ENCODE measurements around the gene CNNM2. TPM values are rescaled to one million over a fixed set of nuclear protein-coding genes. Genes with fewer than 3 reads are reported as not detected.

Gene CNNM2
- total RNA-seq, 1 experiment from 2014 or later = 7.2 TPM

- H4K20me1 ChIP-seq (ENCODE audit: low read length) = no peaks in the 10 kb centered on the region
- no TSS peak for BruUV-seq (replicated peaks)
Observed at GRCh38 chr10:103120546-103120945, 202.5 kb downstream of the CNNM2 start.

GRCh38 chr10:103120977-103121735, 203.1 kb downstream of the CNNM2 start:
- Histone ChIP-seq H3K4me2 (ENCODE audit: low read length) (no peak overlapping the region), H3K9me3 (ENCODE audit: low read length) (no peaks in the 10 kb centered on the region), H2AFZ (ENCODE audit: low read length) (no peak overlapping the region), H3K4me3 (ENCODE audit: low read length) (no peak overlapping the region), H3K9me2 (replicated peaks; ENCODE audit: low read length) (no peaks in the 10 kb centered on the region), H3K79me2 (ENCODE audit: low read length) (peaks cover 31% of the 10 kb centered on the region), H3K27ac (ENCODE audit: low read length) (no peak overlapping the region), H3K4me1 (ENCODE audit: insufficient read depth, low read length) (no peaks in the 10 kb centered on the region), H3F3A (ENCODE audit: low read length, unreplicated experiment) (no peaks in the 10 kb centered on the region), H3K36me3 (ENCODE audit: low read depth, low read length) (peaks cover 11% of the 10 kb centered on the region; the same call in 1 of the 2 replicates), H4K20me1 (ENCODE audit: low read length) (no peaks in the 10 kb centered on the region), H3K27me3 (ENCODE audit: low read length) (no peaks in the 10 kb centered on the region), H3K9ac (ENCODE audit: low read length) (no peak overlapping the region)
- no TSS peak for BruUV-seq (replicated peaks)
- no peak for ATAC-seq
- POLR2A ChIA-PET (ENCODE audit: unreplicated experiment) = no interaction called here
- DNase-seq = no peak
- TF ChIP-seq EZH2phosphoT487 (IDR thresholded peaks at IDR 0.05; ENCODE audit: borderline replicate concordance, low read length) (no peak), CTCF (conservative IDR thresholded peaks at IDR 0.05; ENCODE audit: low read depth, low read length) (no peak), EZH2 (IDR thresholded peaks at IDR 0.05; ENCODE audit: low read length, unreplicated experiment) (no peak)
- CTCF ChIA-PET = interaction anchor here (0.5 kb wide), 1 partner anchor 15 kb away, joined by 3 read pairs; no protein-coding TSS in a partner anchor
- intact Hi-C loops (cut with micrococcal nuclease) = no loop called here

More at GRCh38 chr10:103120546-103120945, 202.5 kb downstream of the CNNM2 start:
- peaks cover 31% of the 10 kb centered on the region for H3K79me2 ChIP-seq (ENCODE audit: low read length)
- H3F3A ChIP-seq (ENCODE audit: low read length, unreplicated experiment) = no peaks in the 10 kb centered on the region
- no peak overlapping the region for H3K4me2 ChIP-seq (ENCODE audit: low read length)
- ATAC-seq = no peak
- no peaks in the 10 kb centered on the region for H3K4me1 ChIP-seq (ENCODE audit: insufficient read depth, low read length)
- no peaks in the 10 kb centered on the region for H3K9me3 ChIP-seq (ENCODE audit: low read length)
- H3K9me2 ChIP-seq (replicated peaks; ENCODE audit: low read length) = no peaks in the 10 kb centered on the region
- no peak for DNase-seq
- H3K36me3 ChIP-seq (ENCODE audit: low read depth, low read length) = peaks cover 9% of the 10 kb centered on the region; the same call in 1 of the 2 replicates
- H2AFZ ChIP-seq (ENCODE audit: low read length) = no peak overlapping the region
- intact Hi-C loops (cut with micrococcal nuclease) = no loop called here
- no peak for TF ChIP-seq EZH2phosphoT487 (IDR thresholded peaks at IDR 0.05; ENCODE audit: borderline replicate concordance, low read length)
- no peak for TF ChIP-seq EZH2 (IDR thresholded peaks at IDR 0.05; ENCODE audit: low read length, unreplicated experiment)
- TF ChIP-seq CTCF (conservative IDR thresholded peaks at IDR 0.05; ENCODE audit: low read depth, low read length) = no peak
- H3K27me3 ChIP-seq (ENCODE audit: low read length) = no peaks in the 10 kb centered on the region
- no peak overlapping the region for H3K9ac ChIP-seq (ENCODE audit: low read length)
- no peak overlapping the region for H3K27ac ChIP-seq (ENCODE audit: low read length)
- ChIA-PET CTCF (no interaction called here), POLR2A (ENCODE audit: unreplicated experiment) (no interaction called here)
- H3K4me3 ChIP-seq (ENCODE audit: low read length) = no peak overlapping the region
